Stimulated activated CD8-positive, alpha-beta memory T cell treated with anti-CD3 and anti-CD28 coated beads, Interleukin-4, amount 100 ng/mL, for 48 hours (primary cell): ENCODE results near the gene GCK.
"Not testable (repeated sequence)": the region's sequence is repeated elsewhere in the genome, so short reads cannot be mapped to it uniquely, and the experiment has no call there.

Source experiments
- DNase-seq: peaks from one replicate; pipeline ENCODE4 v3.0.0-alpha.2; 2020

Gene GCK

DNA sequence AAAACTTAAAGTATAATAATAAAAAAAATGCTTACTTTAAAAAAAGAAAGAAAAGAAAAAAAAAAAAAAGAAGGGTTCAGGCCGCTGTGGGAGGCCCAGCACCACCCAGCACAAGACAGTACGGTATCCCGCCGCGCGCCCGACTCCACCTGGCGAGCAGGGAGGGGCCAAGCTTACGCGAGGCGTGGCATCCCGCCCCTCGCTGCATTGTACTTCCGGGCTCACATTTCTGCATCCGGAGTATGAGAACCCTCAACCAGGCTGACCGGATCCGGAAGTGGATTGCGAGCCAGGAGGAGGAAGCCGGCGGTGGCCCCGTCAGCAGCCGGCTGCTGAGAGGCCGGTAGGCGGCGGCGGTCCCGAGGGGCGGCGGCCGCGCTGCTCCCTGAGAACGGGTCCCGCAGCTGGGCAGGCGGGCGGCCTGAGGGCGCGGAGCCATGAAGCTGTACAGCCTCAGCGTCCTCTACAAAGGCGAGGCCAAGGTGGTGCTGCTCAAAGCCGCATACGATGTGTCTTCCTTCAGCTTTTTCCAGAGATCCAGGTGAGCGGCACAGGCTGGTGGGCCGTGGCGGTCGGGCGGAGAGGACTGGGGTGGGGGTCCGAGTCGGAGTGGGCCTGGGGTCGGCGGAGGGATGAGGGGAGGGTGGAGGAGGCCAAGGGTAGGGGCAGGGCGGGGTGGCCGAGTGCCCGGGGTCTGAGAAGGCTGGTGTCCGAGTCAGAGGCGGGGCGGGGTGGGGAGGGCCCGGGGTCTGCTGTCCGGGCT is 11.6 kb upstream of the GCK start, which contains the start of gene YKT6:
Gene YKT6 (plus strand): TSS at position 280 of the 763 bp plus-strand sequence. CDS start 158 bp downstream, at position 438.
- peak; percentile 96 for DNase-seq

DNA sequence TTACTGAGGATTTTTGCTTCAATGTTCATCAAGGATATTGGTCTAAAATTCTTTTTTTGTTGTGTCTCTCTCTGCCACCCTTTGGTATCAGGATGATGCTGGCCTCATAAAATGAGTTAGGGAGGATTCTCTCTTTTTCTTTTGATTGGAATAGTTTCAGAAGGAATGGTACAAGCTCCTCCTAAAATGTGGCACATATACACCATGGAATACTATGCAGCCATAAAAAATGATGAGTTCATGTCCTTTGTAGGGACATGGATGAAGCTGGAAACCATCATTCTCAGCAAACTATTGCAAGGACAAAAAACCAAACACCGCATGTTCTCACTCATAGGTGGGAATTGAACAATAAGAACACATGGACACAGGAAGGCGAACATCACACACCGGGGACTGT is 10.9 kb upstream of the GCK start:
- not testable (repeated sequence) for DNase-seq

DNA sequence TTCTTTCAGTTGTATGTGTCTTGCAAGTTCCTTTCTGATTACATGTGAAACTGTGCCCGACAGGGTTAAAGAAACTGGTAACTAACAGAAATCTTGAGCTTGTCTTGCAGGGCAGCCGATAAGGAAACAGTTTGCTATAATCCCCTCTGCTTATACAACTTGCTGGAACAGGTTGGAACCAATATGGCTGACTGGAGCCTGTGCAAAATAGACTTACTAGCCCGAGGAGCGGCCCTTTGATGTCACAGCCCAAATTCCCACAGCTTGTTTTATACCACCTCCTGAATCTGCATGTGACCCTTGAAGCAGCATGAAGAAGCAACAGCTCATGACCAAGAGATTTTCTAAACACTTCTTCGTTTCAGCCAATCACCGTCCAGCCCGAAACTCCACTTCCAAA is 8.2 kb upstream of the GCK start:
- DNase-seq: no peak

DNA sequence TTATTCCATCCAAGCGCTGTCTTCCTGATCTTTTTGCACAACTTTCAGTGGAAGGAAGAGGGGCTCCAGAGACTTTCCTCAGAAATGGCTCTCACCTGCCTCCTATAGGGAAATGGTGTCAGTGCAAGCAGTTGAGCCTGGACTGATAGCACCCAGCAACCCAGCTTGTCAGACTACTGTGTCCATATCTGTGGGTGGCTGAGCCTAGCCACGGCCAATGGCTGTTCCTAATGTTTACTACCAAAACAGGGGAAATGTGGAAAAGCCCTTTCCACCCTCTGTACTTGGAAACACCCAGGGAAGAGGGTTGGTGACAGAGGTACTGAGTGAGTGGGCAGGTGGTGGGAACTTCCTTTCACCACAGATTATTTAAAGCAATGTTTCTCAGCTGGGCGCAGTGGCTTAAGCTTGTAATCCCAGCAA is 7.2 kb upstream of the GCK start:
- peak; percentile 52 for DNase-seq

DNA sequence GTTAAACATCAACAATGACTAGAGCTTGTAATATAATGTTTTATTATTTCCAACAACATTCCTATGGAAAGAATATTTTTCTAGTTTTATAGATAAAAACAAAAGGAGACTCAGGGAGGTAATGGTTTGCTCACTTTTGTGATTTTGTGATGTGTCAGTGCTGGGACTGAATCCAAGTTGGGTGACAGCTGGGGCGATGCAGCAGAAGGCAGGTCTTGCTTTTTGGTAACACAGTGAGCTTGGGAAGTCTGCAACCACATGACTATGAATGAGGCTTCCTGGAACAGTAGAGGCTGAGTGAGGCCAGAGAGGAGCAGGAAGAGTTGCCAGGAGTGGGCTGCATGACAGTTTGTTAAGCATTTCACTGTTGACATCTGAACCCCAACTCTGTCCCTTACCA is 6.7 kb upstream of the GCK start:
- no peak for DNase-seq

DNA sequence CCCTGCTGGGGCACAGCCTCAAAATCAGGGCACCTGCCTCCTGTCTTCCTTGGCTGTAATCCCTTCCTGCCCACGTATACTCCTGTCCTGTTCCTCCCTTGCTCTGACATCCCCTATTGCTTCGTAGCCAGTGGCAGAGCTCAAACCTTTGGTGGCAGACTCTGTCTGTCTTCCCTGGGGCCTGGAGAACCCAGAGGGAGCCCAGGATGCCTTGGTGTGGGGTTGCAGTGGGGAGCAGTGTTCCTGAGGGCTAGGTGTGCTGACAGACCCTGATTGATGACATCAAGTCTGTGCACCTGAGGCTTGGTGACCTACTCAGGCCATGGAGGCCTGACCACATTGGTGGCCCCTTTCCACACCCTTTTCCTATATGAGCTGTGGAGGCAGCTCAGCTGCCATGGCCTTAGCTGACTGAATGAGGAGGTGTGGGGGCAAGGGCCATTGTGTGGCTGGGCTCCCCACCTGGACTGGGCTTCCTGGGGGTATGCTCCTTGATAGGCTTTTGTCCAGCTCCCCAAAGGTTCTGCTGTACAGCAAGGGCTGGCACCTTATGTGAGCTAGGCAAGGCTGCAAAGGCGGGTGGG is 5.4 kb upstream of the GCK start:
- no peak for DNase-seq

DNA sequence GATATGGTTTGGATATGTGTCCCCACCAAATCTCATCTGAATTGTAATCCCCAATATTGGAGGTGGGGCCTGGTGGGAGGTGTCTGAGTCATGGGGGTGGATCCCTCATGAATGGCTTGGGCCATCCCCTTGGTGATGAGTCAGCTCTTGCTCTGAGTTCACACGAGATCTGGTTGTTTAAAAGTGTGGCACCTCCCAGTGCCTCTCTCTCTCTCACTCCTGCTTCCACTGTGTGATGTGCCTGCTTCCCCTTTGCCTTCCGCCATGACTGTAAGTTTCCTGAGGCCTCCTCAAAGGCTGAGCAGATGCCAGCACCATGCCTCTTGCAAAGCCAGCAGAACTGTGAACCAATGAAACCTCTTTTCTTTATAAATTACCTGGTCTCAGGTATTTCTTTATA is 4.8 kb upstream of the GCK start:
- DNase-seq: peak; percentile 65

DNA sequence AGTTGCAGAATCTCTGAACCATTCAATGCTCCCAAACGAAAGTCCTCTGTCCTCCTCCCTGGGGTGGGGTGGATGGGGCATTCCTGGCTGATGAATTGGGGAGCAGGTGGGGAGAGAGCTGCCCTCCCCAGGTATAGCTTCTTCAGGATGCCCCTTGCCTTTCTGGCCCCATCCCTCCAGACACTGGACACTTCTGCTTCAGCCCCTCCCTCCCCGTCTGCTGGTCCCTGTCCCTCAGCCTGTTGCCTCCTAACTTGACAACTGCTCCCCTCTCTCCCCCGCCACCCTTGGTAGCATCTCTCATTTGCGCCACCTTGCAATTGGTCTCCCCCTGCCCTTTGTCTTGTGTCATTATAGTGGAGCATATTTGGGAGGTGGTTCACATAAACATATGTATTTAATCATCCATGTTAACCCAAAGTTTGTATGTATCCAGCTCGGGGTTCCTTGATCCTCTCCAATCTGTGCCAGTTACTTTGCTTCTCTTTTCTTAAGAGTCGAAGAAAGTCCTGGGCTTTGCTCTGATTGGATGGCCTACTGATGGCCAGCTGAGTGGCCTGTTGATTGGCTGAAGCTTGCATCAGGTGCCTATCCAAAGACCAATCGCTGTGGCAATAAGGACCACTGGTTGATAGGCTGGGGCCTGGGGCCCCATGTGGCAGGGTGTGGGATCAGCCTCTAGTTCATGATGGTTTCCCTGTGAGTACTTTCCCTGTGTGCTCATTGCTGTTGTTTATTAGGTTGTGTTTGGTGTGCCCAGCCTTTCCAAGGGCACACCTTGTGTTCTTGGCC is 4.0 kb upstream of the GCK start:
- DNase-seq: no peak

DNA sequence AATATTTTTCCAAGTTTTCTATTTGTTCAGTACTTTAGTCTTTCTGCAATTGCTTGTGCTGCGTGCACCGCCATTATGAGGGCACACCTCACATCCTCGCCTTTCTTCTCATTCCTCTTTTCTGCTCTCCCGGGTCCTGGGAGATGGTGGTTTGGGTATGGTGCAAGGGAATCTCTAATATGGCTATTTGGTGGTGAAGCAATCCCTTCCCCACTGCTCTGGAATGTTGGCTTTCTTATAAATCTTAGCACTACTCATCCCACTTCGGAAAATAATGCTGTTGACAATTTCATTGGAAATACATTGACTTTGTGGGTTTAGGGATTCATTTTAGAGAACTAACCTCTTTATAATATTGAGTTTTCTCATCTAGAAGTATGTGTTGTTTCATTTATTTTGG is 1.9 kb upstream of the GCK start:
- DNase-seq: no peak

DNA sequence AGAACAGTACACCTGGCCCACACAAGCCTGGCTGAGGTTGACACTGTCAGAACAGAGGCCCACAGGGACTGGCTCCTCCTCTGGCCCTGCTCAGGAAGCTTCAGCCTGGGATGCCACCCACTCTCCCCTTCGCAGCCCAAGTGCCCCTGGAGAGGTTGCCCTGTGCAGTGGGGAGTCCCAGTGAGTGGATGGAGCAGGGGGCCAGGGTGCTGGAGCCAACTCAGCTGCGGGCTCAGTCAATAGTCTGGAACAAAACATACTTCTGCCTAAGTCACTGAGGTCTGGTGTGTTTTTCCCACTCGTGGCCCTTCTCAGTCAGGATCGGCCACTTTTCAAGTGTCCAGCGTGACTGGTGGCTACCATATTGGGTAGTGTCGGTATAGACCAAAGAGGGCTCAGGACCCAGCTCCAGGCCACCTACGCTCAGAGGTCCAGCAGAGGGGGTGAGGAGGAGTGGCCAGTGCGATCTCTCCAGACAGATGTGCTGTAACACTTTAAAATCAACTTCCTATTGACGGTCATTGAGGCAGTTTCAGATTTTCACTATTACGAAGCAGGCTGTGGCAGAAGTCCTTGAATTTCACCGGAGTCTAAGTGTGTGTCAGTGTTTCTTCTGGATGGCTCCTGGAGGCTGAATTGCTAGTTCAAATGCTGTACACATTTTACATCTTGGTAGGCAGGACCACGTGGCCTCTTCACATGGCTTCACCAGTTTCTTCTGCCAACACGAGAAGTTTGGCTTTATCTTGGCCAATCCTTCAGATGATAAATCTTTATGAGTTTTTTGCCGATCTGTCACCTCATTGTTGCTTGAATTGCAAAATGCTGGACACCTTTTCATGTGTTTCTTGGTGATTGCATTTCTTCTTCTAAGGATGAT is 994 bp upstream of the GCK start:
- DNase-seq: no peak

DNA sequence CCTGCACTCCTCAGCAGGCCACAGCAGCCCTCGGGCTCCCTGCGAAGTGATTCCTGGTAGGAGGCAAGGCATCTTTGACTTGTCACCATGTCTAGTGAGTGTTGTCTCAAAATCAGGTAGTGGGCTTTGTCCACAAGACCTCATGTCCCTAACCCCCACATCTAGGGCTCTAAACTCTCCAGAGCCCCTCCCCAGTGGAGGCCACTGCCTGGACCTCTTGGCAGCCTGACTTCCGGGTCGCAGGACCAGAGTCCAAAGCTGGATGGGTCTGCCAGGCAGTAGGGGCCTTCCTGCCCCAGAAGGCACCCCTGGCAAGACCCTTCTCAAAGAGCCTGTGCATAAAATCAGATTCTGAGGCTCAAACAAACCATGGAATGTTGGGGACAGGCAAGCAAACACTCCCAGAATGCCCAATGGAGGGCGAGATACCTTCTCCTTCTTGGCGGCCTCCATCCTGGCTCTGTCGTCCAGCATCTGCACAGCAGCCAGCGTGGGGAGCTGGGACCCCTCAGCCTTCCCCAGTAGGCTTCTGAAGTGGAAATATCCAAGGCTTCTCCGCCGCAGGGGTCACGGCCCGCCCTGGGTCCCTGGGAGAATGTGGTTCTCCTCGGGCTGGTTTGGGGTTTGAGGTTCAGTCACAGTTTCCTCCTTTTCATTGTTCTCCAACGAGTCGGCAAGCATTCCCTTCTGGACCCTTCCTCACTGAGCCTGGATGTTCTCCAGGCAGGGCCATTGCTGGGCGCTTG is 586 bp downstream of the GCK start:
- DNase-seq: no peak

DNA sequence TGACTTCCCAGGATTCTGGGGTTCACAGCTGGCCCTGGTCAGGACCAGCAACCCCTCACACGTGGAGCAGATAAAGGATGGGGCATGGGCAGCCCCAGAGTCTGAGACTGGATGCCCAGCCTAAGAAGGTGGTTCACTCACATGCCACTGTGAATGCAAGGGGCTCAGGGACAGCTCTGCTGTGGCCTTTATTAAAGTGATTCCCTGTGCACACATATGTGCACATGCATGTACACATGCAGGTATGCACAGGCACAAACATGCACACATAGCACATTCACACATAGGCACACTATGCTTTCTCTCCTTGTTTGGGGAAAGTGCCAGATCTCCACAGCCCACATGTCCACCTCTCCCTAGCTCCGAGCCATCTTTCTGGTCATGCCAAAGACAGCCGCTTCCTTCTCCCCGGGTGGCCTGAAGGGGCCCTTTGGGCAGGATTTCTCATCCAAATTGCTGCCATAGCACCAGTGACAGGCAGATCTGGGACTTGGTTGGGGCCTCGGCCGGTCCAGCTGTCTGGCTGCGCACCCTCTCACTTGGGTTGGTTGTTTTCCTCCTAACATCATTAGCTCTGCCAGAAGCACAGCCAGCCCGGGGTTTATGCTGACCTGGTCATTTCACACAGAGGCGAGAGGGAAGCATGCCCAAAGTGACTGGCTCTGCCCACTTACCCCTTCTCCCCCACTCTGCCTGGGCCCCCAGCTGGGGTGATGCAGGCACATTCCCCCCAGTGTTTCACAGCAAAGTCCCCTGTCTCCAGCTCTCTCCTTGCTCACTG is 1.4 kb downstream of the GCK start:
- no peak for DNase-seq

DNA sequence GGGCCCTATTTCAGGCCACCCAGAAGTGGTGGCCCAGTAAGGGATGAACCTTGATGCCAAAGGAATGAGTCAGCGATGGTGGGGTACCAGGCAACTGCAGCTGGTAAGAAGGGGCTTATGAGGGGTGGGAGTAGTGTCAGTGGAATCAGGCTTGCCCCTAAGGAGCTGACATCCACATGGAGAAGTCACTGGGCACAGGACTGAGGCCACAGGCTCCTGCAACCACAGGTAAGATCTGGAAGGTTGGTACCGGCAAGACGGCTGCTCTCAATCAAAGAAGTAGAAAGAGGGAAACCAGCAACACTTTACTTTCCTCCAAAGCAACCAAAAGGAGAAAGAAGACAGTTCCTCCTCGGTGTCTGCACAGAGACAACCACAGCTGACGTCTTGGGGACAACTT is 2.5 kb downstream of the GCK start:
- no peak for DNase-seq

DNA sequence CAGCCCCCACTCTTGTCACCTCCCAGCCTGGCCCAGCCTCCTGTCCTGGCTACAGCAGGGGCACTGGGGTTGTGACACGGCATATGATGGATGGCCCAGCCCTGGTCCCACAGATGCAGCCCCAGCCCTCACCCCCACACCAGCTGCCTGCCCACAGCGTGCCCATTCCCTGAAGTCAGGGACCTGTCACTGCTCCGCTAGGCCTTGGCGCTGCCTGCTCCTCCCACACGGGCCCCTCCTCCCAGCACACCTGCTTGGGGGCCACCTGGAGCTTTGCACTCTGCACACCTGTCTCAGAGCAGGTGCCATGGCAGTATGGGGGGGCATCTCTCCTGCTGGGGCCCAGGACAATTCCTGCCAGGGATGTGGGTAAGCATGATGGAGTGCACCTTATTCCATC is 3.5 kb downstream of the GCK start:
- no peak for DNase-seq

DNA sequence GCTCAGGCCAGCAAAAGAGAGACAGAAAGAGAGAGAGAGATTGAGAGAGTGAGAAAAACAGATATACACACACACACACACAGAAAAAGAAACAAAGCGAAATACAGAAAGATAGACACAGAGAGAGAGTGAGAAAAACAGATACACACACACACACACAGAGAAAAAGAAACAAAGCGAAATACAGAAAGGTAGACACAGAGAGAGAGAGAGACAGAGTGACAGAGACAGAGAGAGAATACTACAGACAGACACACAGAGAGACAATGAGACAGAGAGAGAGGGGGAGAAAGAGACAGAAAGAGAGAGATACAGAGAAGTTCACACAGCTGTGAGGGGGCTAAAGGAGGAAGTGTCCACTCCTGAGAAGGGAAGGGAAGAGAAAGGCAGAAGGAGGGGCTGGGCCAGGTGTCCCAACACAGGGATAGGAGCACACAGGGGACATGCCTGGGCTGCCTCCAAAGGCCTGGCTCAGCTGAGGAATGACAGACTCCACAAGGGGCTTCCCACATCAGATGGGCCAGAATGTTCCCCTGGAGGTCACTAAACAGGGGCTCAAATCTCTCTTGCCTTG is 4.3 kb downstream of the GCK start:
- no peak for DNase-seq

DNA sequence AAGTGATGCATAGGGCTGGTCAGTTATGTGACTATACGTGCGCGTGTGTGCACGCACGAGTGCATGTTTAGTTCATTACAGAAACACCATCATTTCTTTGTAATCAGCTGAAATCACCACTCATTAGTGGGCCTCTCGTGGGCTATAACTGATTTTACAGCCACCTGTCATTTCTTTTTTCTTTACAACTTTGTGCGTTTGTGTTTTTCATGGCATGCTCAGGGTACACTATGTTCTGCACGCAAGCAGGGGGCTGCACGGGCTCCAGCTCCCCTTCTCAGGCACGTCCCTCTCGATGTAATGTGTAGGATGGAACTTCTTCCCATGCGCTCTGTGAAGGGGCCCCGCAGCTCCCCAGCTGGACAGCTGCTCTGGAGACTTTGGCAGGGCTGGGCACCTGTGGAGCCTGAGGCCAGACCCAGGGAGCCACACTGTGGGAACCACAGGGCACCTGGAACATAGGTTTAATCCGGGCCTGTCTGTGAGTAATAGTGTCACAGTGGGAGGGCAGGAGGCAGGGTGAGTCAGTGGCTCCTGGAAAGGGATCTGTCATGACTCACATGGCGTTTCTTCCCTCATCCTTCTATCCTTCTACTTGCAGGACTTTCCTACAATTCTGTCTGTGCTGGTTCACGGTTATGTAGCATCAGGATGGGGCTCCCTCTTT is 4.9 kb downstream of the GCK start:
- DNase-seq: peak; percentile 14

DNA sequence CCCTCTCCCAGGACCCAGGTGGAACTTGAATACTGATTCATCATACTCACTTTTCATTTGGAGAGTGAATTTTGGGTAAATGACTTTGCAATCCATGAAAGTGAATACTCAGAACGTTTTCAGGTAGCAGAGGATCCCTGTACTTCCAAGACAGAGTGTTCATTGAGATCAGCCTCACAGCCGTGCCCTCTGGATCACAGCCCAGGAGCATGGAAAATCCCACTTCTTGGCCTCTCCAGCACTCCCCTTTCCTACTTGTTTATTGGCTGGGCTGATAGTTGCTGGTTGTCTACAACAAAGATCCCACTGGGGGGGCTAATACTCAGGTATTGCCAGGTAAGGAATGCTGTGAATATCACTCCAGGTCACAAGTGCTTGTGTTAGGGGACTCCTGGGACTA is 5.9 kb downstream of the GCK start:
- DNase-seq: no peak

DNA sequence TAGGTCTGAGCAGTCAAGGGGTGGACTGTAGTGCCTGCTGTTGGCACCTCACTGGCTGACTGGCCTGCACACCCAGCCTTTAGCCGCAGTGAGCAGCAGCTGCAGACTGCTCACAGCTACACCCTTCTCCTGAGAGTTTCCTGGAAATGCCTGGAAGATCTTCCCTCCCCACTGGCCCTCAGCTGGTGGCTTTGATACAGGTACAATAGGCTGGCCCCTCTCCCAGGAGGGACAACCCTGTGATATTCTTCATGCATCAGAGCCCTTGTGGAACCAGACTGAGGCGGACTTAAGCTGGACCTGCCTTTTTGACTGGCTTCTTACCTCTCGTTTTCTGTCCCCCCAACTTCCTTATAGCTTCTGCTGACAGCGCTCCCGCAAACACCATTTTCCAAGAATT is 6.4 kb downstream of the GCK start:
- no peak for DNase-seq

DNA sequence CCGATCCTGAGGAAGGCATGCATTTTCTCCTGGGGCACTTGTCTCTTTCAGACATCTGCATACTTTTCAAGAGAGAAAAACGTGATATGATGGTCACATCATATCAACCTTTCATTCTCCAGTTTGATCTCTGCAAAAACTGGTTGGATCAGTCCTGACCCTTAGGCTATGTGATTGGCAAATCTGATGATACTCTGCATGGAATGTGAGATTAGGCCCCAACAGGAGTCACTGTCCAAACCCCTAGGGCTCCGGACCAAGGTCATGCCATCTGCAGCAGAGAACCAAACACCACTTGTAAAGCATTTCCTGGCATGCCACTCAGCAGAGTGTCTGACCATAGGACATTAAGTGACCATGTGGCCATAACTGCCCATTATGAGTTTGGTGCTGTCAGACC is 8.6 kb downstream of the GCK start:
- no peak for DNase-seq

DNA sequence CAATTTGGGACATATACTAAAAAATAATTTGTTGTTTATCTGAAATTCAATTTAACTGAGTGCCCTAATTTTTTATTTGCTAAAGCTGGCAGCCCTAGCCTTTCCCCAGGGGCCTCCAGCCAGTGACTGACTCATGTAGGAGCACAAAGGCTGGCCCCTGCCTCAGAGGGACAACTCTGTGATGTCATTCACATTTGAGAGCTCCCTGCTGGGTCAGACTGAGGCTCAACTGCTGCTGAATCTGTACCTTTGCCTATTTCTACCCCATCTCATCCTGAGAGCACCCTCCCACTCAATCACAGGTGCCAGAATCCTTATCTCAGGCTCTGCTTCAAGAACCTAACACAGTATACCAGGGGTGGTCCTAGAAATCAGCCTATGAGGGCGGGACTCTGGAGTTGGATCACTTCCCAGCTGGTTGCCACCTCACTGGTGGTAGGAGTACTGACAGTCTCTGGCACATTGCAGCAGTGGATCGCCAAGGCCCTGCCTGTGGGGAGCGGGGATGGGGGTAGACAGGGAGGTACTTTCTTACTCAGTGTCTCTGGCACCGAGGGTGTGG is 11.6 kb downstream of the GCK start:
- no peak for DNase-seq
